Vagina (tissue), 2 donors: Measurements from ENCODE around the gene PELI2. TPM values are rescaled to one million over a fixed set of nuclear protein-coding genes. Genes with fewer than 3 reads are reported as not detected.

Source experiments
- DNase-seq, 2 donors: peaks; one replicate each; pipeline ENCODE4 v3.0.0-alpha.2; 2017; ENCODE audit errors: extremely low spot score in 2 of 2
- H3K27ac ChIP-seq: fragments of 200-600 bp; sonication (generic); one replicate; pipeline ENCODE4 v1.5.1; 2019
- H3K27me3 ChIP-seq: fragments of 200-600 bp; sonication (generic); one replicate; pipeline ENCODE4 v1.5.1; 2019
- H3K36me3 ChIP-seq, 2 donors: fragments of 200-600 bp; sonication (generic); one replicate each; pipeline ENCODE4 v1.5.1; 2017 to 2019
- H3K4me1 ChIP-seq: fragments of 200-600 bp; sonication (generic); one replicate; pipeline ENCODE4 v1.5.1; 2019
- H3K4me3 ChIP-seq, 2 donors: fragments of 200-600 bp; sonication (generic); 1 replicate in 1 of 2; 2 replicates in 1 of 2; pipeline ENCODE4 v1.5.1; 2016 to 2019
- H3K9me3 ChIP-seq: fragments of 200-600 bp; sonication (generic); one replicate; pipeline ENCODE4 v1.5.1; 2019
- CTCF ChIP-seq, 3 experiments: fragments of 450-650 bp in 2 of 3; fragments of 200-600 bp in 1 of 3; sonication (generic) in 1 of 3; IDR thresholded peaks; one replicate each; pipeline ENCODE4 v1.5.1; 2017 to 2019; ENCODE audit warnings: antibody characterized with exemption in 3 of 3, mild to moderate bottlenecking in 2 of 3, moderate library complexity in 2 of 3
- POLR2A ChIP-seq, 2 donors: fragments of 450-650 bp; IDR thresholded peaks; one replicate each; pipeline ENCODE4 v1.6.1; 2017; ENCODE audit warnings: antibody characterized with exemption in 2 of 2, mild to moderate bottlenecking in 2 of 2, moderate library complexity in 2 of 2
- POLR2AphosphoS5 ChIP-seq, 2 donors: sonication (generic); formaldehyde crosslinking; IDR thresholded peaks; one replicate each; pipeline ENCODE4 v1.9.0; 2017; ENCODE audit warnings: antibody characterized with exemption in 2 of 2, mild to moderate bottlenecking in 2 of 2, low read depth in 1 of 2; ENCODE audit not compliant: insufficient read depth in 1 of 2
- intact Hi-C: fragments of 100-400 bp; cut with DNase I; formaldehyde crosslinking; loops from one replicate; pipeline ENCODE4 v1.15.1; 2023
- total RNA-seq: library from RNA; depleted of rRNA; stranded (reverse); fragments of >200 nt; gene quantifications from one replicate; pipeline ENCODE4 v1.2.3, GENCODE V29; 2016

The PELI2 gene
- total RNA-seq, 1 donor from 2014 or later: 9.6 TPM

DNA sequence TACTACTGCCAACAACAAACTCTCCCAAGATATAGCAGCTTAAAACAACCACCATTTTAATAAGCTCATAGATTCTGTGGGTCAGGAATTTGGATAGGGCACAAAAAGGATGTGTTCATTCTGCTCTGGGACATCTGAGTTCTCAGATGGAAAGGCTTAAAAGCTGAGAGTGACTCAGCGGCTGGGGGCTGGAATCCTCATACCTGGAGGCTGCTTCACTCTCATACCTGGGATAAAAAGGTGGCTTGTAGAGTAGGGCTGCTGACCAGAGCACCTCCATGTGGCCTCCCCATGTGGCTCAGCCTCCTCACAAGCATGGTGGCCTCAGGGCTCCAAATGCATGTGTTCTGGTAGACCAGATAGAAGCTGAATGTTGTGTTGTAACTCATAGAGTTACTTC lies 20.2 kb upstream of the PELI2 start:
- Histone ChIP-seq H3K4me1 (no peaks in the 10 kb centered on the region), H3K4me3 (no peak overlapping the region), H3K9me3 (no peaks in the 10 kb centered on the region), H3K27ac (no peak overlapping the region), H3K27me3 (no peaks in the 10 kb centered on the region), H3K36me3 (no peaks in the 10 kb centered on the region)
- no peak for TF ChIP-seq POLR2A (IDR thresholded peaks at IDR 0.05)
- TF ChIP-seq CTCF (IDR thresholded peaks at IDR 0.05): no peak
- no peak for TF ChIP-seq POLR2AphosphoS5 (IDR thresholded peaks at IDR 0.05; ENCODE audit: insufficient read depth in 1 of 2, low read depth in 1 of 2)
- DNase-seq: no peak
- intact Hi-C loops: no loop called here

- H3K4me1 ChIP-seq: no peaks in the 10 kb centered on the region
- H3K36me3 ChIP-seq: no peaks in the 10 kb centered on the region
- no peaks in the 10 kb centered on the region for H3K9me3 ChIP-seq
- TF ChIP-seq POLR2A (IDR thresholded peaks at IDR 0.05) (no peak), POLR2AphosphoS5 (IDR thresholded peaks at IDR 0.05; ENCODE audit: insufficient read depth in 1 of 2, low read depth in 1 of 2) (no peak), CTCF (IDR thresholded peaks at IDR 0.05) (no peak)
- intact Hi-C loops: no loop called here
- H3K27ac ChIP-seq: no peak overlapping the region
- no peaks in the 10 kb centered on the region for H3K27me3 ChIP-seq
- DNase-seq: no peak
- H3K4me3 ChIP-seq: no peak overlapping the region
These were observed 19.0 kb upstream of the PELI2 start for GRCh38 chr14:56099081-56099797.

- Histone ChIP-seq H3K4me1 (no peaks in the 10 kb centered on the region), H3K36me3 (no peaks in the 10 kb centered on the region), H3K27ac (no peak overlapping the region), H3K9me3 (no peaks in the 10 kb centered on the region), H3K27me3 (no peaks in the 10 kb centered on the region), H3K4me3 (no peak overlapping the region)
- no peak for DNase-seq
- intact Hi-C loops: no loop called here
- TF ChIP-seq CTCF (IDR thresholded peaks at IDR 0.05) (no peak), POLR2A (IDR thresholded peaks at IDR 0.05) (no peak), POLR2AphosphoS5 (IDR thresholded peaks at IDR 0.05; ENCODE audit: insufficient read depth in 1 of 2, low read depth in 1 of 2) (no peak)
These were observed 17.7 kb upstream of the PELI2 start for GRCh38 chr14:56100556-56100955.

DNA sequence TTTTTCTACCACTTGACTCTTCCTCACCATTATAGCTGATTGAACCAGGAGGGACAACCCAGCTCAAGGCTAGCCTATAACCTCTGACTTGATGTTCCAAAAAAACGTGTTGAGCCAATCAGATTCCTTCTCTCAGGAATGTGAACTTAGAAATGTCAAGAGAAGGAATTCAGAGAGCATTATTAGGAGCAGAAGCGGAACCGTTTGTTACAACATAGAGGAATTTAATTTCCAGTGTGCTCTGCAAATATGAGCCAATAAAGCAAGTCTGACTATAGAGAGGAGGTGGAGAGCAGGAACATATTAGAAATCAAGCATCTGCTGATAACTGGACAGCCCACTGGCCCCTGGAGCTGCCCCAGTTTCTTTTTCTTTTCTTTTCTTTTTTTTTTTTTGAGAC lies 15.3 kb upstream of the PELI2 start:
- no peak for TF ChIP-seq POLR2A (IDR thresholded peaks at IDR 0.05)
- Histone ChIP-seq H3K9me3 (no peaks in the 10 kb centered on the region), H3K4me1 (no peaks in the 10 kb centered on the region), H3K36me3 (no peaks in the 10 kb centered on the region), H3K27ac (no peak overlapping the region), H3K4me3 (no peak overlapping the region), H3K27me3 (no peaks in the 10 kb centered on the region)
- intact Hi-C loops: no loop called here
- no peak for DNase-seq

DNA sequence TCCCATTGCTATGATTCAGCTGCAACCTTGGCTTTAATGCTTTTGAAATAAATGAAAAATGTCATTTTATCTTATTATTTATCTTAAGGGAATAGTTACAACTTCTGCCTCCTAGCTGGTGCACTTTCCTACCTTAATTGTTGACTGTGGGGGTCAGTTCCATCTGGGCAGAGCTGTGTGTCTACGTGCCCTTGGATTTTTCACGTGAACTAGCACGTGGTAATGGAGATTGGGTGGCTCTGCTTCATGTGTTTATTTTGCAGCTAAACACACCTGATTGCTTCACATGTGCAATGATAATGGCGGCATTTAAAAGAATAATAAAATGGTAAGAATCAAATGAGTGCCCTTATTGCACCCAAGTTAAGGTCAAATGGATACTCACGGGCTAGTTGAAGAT lies 10.6 kb upstream of the PELI2 start:
- Histone ChIP-seq H3K4me3 (no peak overlapping the region), H3K4me1 (no peaks in the 10 kb centered on the region)
- no peak for TF ChIP-seq CTCF (IDR thresholded peaks at IDR 0.05)
- no peak for TF ChIP-seq POLR2AphosphoS5 (IDR thresholded peaks at IDR 0.05; ENCODE audit: insufficient read depth in 1 of 2, low read depth in 1 of 2)
- no peak for TF ChIP-seq POLR2A (IDR thresholded peaks at IDR 0.05)

More for the DNA sequence above, 10.6 kb upstream of the PELI2 start:
- Histone ChIP-seq H3K27ac (no peak overlapping the region), H3K9me3 (no peaks in the 10 kb centered on the region), H3K36me3 (no peaks in the 10 kb centered on the region), H3K27me3 (no peaks in the 10 kb centered on the region)
- intact Hi-C loops: no loop called here
- DNase-seq: no peak
